Femur (tissue), 1 donor: Measurements from ENCODE around the gene TAF7.
A peak's percentile ranks its signal among the peaks of the same experiment; 100 is the strongest.
"Not testable (repeated sequence)": the region's sequence is repeated elsewhere in the genome, so short reads cannot be mapped to it uniquely, and the experiment has no call there.

Source experiments
- DNase-seq: peaks from one replicate; pipeline ENCODE4 v3.0.0-alpha.2; 2017

The TAF7 gene

DNA sequence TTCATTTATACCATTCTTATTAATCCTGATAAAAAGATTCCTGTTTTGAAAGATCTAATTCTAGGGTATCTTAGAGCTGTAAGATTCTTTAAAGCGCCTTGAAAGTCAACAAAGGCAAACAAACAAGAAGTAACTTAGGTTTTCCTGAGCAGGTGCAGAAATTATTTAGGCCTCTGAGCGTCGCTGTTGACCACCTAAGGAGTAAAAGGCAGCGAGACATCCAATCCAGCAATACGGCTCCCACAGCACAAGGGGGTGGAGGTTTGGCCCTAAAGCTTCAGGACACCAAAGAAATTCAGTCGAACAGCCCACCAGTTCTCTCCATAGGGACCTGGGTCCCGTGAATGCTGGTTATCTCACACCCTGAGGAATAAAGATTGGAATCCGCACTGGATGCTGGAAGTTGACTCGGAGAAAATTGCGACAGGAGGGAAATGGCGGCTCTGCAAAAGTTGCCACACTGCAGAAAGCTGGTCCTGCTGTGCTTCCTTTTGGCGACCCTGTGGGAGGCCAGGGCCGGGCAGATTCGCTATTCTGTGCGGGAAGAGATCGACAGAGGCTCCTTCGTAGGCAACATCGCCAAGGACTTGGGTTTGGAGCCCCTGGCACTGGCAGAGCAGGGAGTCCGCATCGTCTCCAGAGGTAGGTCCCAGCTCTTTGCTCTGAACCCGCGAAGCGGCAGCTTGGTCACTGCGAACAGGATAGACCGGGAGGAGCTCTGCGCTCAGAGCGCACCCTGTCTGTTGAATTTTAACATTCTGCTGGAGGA is 18.1 kb upstream of the TAF7 start, which contains the start of gene PCDHGA2:
PCDHGA2 (plus strand) TSS at position 223 of the 769 bp plus-strand sequence.
- DNase-seq, result peak; percentile 37

DNA sequence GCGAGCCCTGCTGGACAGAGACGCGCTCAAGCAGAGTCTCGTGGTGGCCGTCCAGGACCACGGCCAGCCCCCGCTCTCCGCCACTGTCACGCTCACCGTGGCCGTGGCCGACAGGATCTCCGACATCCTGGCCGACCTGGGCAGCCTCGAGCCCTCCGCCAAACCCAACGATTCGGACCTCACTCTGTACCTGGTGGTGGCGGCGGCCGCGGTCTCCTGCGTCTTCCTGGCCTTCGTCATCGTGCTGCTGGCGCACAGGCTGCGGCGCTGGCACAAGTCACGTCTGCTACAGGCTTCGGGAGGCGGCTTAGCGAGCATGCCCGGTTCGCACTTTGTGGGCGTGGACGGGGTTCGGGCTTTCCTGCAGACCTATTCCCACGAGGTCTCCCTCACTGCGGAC is 12.0 kb upstream of the TAF7 start:
- DNase-seq, result not testable (repeated sequence)

GRCh38 chr5:141330299-141331080 is 9.9 kb upstream of the TAF7 start, which contains the start of gene PCDHGA1:
Gene PCDHGA1, plus strand, starts transcription at chr5:141330514.
- DNase-seq, result no peak

GRCh38 chr5:141328231-141328630 is 7.6 kb upstream of the TAF7 start:
- no peak for DNase-seq

- DNase-seq, result peak; percentile 44
Measured at GRCh38 chr5:141326088-141326854, 5.7 kb upstream of the TAF7 start.

- DNase-seq, result no peak
Measured at GRCh38 chr5:141322261-141322660, 1.7 kb upstream of the TAF7 start.

DNA sequence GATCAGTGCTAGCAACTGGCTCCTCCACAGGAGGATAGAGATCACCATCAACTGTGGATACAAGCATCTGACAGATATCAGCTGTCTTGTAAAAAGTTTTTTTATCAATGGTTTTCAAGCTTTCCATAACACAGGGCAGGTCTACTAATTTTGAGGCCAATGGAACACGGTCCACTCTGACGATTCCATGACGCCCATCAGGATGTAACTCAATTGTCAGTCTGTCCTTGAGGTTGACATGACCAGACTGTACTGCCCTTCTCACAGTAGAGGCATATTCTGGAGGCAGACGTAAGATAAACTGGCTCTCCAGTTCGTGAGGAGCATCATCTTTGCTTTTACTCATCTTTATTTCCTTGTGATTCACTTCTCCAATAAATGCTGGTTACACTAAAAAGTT is 885 bp downstream of the TAF7 start:
- DNase-seq, result no peak

DNA sequence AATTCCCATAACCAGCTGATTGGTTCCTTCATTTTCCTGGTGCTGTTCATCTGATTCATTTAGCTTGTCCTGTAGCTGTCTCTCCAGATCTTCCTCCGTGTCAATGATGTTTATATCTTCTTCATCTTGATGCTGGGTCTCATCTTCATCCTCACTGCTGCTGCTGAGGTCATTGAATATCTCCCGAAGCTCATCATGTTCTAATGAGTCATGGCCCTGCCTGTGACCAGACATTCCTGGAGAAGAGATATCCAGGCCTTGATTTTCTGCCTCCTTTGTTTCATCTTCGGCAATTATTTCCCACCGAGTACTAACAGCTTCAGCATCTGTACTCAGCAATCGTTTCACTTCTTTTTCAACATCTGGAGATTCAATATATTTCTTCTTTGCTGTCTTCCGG is 1.4 kb downstream of the TAF7 start:
- no peak for DNase-seq

DNA sequence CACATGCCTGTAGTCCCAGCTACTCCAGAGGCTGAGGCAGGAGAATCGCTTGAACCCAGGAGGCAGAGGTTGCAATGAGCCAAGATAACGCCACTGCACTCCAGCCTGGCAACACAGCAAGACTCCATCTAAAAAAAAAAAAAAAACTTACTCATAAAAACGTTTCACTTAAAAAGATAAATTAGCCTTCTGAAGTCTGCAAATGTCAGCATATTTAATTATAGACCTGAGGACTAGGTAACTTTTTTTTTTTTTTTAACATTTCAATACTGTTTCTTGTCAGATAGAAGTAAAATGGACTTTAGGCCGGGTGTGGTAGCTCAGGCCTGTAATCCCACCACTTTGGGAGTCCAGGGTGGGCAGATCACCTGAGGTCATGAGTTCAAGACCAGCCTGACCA is 3.6 kb downstream of the TAF7 start:
- not testable (repeated sequence) for DNase-seq

GRCh38 chr5:141313711-141314110 is 6.9 kb downstream of the TAF7 start:
- DNase-seq, result no peak

DNA sequence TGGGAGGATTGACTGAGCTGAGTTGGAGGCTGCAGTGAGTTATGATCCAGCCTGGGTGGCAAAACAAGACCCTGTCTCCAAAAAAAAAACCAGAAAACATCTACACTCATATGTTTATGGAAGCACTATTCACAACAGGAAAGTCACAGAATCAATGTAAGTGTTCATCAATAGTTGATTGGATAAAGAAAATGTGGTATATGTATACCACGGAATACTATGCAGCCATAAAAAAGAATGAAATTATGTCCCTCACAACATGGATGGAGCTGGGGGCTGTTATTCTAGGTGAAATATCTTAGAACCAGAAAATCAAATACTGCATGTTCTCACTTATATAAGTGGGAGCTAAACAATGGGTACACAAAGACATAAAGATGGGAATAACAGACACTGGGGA is 14.0 kb downstream of the TAF7 start:
- no peak for DNase-seq

- DNase-seq, result no peak
Measured at GRCh38 chr5:141303756-141304155, 16.8 kb downstream of the TAF7 start, which contains the start of gene SLC25A2. Gene SLC25A2, minus strand, starts transcription at chr5:141304049. Its CDS starts 184 bp downstream, at chr5:141303865.

DNA sequence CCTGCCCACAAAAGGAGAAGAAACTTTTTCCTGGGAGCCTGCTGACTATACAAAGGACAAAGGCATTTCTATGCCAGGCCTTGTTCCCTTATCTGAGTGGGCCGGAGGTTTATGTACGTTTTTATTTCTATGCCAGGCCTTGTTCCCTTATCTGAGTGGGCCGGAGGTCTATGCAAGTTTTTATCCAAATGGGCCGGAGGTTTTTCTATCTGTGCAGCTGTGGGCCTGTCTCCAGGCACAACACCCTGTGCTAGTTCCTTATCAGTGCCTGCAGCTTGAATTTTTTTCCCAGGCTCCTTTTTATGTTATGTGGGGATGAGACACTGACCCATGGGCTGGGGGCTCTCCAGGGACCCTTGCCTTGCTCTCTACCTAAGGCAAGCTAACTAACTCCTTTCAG is 22.2 kb downstream of the TAF7 start:
- DNase-seq, result no peak

DNA sequence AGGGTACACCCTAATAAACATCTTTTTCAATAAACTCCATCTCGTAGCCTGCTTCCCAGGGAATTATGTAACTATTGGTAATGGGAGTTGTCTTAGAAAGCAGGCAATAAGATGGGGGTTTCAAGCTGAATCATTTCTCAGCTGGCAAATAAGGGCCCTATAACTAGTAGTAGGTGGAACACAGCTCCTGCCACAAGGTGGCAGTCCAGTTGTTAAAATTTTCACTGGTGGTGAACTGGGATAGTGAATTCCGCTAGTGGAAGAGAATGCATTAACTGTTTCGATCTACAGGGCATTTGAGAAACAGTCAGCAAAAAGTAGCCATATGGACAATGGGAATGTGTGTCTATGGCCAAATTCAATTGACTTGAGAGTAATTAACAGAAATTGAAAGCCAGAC is 47.7 kb downstream of the TAF7 start:
- DNase-seq, result no peak

GRCh38 chr5:141269195-141269594 is 51.4 kb downstream of the TAF7 start:
- no peak for DNase-seq
